Mesodermal cell (in vitro differentiated cells): ENCODE measurements around the gene KCNIP2.

Experiments
- H3K27ac ChIP-seq: 2 replicates; pipeline ENCODE4 v1.7.0; 2013; ENCODE audit warnings: mild to moderate bottlenecking, low read depth, low read length, moderate library complexity; ENCODE audit not compliant: severe bottlenecking
- H3K36me3 ChIP-seq: 2 replicates; pipeline ENCODE4 v1.7.1; 2013; ENCODE audit warnings: mild to moderate bottlenecking, low read length, moderate library complexity; ENCODE audit not compliant: control insufficient read depth, insufficient read depth
- H3K4me1 ChIP-seq: one replicate; pipeline ENCODE4 v1.7.1; 2013; ENCODE audit warnings: mild to moderate bottlenecking, low read length; ENCODE audit not compliant: insufficient read depth, control insufficient read depth, poor library complexity, severe bottlenecking
- H3K4me3 ChIP-seq: 2 replicates; pipeline ENCODE4 v1.7.0; 2013; ENCODE audit warnings: low read length, control low read depth, mild to moderate bottlenecking; ENCODE audit not compliant: insufficient read depth, poor library complexity, severe bottlenecking; ENCODE audit errors: extremely low read depth
- H3K9me3 ChIP-seq: 2 replicates; pipeline ENCODE4 v1.7.1; 2013; ENCODE audit warnings: mild to moderate bottlenecking, low read length, moderate library complexity; ENCODE audit not compliant: control insufficient read depth
- WGBS, 2 experiments: methylation state at CpG; one replicate each; pipeline ENCODE4 v1.1.5; 2013; ENCODE audit warnings: missing lambda C conversion rate in 2 of 2; ENCODE audit not compliant: insufficient coverage in 2 of 2; 5-methylcytosine and 5-hydroxymethylcytosine counted together

KCNIP2 gene

DNA sequence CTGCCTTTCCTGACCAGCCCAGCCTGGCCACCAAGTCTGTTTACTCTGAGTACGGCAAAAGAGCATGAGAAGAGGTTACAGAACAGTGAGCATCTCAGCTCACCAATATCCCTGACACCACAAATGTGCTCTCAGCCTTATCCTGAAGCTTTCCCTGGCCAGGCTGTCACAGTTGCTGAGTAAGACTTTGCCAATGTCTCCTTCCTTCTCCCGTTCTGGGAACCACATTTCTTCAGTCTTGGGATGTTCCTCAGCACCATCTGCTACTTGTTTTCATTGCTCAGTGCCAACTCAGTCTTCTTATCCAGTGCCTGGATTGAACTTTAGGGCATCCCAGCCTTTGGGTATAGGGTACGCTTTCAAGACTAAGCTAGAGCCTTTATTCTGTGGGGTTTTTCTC lies 7.1 kb upstream of the KCNIP2 start:
- Histone ChIP-seq H3K27ac (no peak overlapping the region), H3K9me3 (no peaks in the 10 kb centered on the region), H3K4me3 (no peak overlapping the region), H3K36me3 (peaks cover 4% of the 10 kb centered on the region), H3K4me1 (peaks cover 26% of the 10 kb centered on the region)
- WGBS, 2 experiments: 91 to 100% methylated on average over 1 to 3 of the region's 3 CpGs

DNA sequence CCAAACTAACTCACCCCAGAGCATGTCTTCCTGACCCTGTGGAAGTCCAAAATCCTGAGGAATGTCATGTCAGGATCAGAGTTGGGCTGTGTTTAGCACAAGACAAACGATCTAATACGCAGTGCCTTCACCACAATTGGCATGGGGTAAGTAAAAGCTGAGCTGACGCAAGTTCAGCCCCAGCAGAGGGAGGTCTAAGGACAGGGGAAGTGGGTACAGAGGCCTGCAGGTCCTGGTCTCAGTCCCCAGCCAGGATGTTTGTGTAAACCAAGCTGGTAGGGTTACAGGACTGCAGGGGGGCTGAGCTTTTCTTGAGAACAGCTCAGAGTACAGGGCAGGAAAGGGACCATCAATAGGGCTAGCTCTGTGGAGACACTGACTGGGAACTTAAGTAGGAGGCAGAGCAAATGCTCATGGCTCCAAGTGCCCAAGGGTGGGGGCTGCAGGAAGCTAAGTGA lies 5.3 kb upstream of the KCNIP2 start:
- WGBS, 2 experiments: 84 to 95% methylated on average over 3 of the region's 3 CpGs
- no peak overlapping the region for H3K4me3 ChIP-seq
- H3K4me1 ChIP-seq: peaks cover 26% of the 10 kb centered on the region
- H3K27ac ChIP-seq: peak overlapping the region; percentile 30
- H3K9me3 ChIP-seq: no peaks in the 10 kb centered on the region
- H3K36me3 ChIP-seq: peaks cover 5% of the 10 kb centered on the region

DNA sequence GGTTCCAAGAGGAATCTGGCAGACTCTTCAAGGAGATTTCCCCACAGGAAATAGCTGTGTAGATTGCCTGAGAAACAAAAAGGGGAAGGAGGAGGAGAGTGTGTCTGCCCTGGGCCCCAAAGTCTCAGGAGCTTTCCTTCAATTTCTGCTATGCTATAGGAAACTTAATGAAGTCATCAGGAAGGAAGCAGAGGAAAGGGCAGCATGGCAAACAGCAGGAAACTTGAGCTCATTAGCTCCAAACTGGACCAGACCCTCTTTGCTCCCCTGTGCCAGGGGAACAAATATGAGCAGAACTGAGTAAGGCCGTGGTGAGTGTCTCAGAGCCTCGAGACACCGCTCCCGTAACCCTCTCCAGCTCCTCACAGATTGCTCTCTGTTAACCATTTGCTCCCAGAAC lies 4.8 kb upstream of the KCNIP2 start:
- peaks cover 26% of the 10 kb centered on the region for H3K4me1 ChIP-seq
- H3K9me3 ChIP-seq: no peaks in the 10 kb centered on the region
- peaks cover 5% of the 10 kb centered on the region for H3K36me3 ChIP-seq
- H3K27ac ChIP-seq: peak overlapping the region; percentile 57
- no peak overlapping the region for H3K4me3 ChIP-seq
- 65 to 75% methylated on average over 4 of the region's 4 CpGs for WGBS, 2 experiments

- peaks cover 27% of the 10 kb centered on the region for H3K4me1 ChIP-seq
- 75 to 100% methylated on average over 1 to 3 of the region's 3 CpGs for WGBS, 2 experiments
- no peak overlapping the region for H3K27ac ChIP-seq
- H3K4me3 ChIP-seq: no peak overlapping the region
- H3K9me3 ChIP-seq: no peaks in the 10 kb centered on the region
- H3K36me3 ChIP-seq: peaks cover 5% of the 10 kb centered on the region
These were observed 2.3 kb upstream of the KCNIP2 start for GRCh38 chr10:101845893-101846292.

GRCh38 chr10:101841826-101842225 lies 1.8 kb downstream of the KCNIP2 start:
- Histone ChIP-seq H3K4me1 (peaks cover 10% of the 10 kb centered on the region), H3K36me3 (peaks cover 5% of the 10 kb centered on the region), H3K4me3 (no peak overlapping the region), H3K9me3 (no peaks in the 10 kb centered on the region), H3K27ac (no peak overlapping the region)

DNA sequence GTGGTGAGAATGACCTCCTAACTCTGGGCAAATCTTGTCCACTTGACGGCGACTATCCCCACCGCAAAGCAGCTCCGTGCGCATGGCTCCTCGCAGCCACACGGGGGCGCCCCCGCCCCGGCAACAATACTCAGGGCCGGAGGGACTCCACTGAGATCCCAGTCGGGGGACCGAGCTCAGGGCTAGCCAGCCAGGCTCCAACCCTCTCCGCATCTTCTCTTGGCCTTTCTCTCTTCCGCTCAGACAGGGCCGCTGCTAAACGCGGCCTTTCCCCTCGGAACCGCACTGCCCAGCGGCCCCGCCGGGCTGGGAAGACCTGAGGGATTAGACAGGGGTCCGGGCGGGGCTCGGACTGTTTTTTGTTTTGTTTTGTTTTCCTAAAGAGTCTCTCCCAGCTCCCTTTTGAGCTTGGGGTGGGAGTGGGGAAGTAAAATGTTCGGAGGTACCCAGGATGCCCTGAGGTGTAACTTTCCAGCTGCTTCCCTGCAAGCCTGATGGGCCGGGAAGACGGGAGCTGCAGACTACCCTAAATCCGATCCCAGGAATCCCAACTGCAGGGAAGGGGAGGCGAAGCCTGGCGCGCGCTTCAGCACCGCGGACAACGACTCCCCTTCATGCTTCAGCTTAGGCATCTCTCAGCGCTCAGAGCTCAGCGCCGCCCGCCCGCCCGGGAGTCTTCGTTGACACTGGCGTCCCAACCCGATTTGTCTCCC lies 2.7 kb downstream of the KCNIP2 start:
- 3% methylated on average over 29 to 36 of the region's 46 CpGs for WGBS, 2 experiments
- Histone ChIP-seq H3K36me3 (peaks cover 3% of the 10 kb centered on the region), H3K27ac (no peak overlapping the region), H3K9me3 (no peaks in the 10 kb centered on the region), H3K4me3 (peak overlapping the region; percentile 16), H3K4me1 (peaks cover 10% of the 10 kb centered on the region)

DNA sequence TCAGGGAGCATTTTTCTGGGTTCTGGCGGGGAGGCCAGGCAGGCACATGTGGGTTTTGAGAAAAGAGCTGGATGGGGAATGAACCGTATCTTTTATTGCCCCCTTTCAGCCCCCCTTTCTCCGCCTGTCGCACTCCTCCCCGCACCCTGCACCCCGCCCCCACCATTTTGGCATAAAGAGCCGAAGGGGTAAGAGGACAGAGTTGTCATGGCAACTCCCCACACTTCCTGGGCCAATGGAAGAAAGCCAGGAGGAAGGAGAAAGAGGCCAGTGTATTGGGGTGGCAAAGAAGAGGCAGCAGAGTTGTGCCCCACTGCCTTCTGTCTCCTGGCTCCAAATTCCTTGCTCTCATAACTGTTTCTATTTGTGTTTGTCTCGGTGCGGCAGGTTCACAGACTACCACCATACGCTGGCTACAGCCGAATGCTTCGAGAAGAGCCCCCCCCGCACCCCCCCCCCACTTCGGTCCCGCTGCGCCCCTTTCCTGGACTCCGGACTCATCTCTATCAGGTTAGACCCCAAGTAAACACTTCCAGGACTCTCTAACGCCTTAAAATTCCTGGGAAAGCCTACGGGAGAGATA lies 3.4 kb downstream of the KCNIP2 start:
- no peaks in the 10 kb centered on the region for H3K9me3 ChIP-seq
- no peaks in the 10 kb centered on the region for H3K36me3 ChIP-seq
- H3K4me3 ChIP-seq: peak overlapping the region; percentile 28
- WGBS, 2 experiments: 0% methylated on average over 2 to 4 of the region's 19 CpGs
- H3K4me1 ChIP-seq: peaks cover 10% of the 10 kb centered on the region
- H3K27ac ChIP-seq: no peak overlapping the region

DNA sequence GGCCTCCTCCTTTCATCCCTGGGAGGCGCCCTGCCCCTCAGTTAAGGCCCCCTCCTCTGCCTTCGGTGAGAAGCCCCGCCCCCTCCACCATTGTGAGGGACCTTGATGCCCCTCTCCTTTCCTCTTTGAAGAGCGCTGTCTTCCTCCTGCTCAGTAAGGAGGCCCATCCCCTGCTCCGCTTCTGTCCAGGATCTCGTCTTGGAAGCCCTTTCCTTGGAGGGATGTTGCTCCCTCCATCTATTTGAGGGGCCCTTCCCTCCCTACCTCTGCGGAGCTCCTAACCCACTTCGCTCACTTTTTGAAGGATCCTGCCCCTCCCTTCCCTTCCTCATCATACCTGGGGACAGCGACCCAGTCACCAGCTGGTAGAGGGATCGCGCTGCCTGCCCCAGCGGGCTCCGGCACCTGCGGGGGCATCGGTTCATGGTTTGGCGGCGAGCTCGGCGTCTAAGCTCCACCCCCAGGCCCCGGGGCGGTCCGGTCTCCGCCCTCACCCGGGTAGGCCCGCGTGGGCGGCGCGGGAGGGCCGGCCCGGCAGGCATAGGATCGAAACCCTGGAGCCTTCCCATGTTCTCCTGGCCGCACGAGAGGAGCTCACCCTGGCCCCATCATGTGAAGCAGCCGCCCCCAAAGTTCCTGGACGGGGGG lies 4.1 kb downstream of the KCNIP2 start:
- WGBS, 2 experiments: 2 to 3% methylated on average over 30 to 31 of the region's 36 CpGs
- H3K4me1 ChIP-seq: peaks cover 10% of the 10 kb centered on the region
- H3K9me3 ChIP-seq: no peaks in the 10 kb centered on the region
- no peaks in the 10 kb centered on the region for H3K36me3 ChIP-seq
- no peak overlapping the region for H3K27ac ChIP-seq
- H3K4me3 ChIP-seq: peak overlapping the region; percentile 28

GRCh38 chr10:101839002-101839401 lies 4.6 kb downstream of the KCNIP2 start:
- Histone ChIP-seq H3K36me3 (no peaks in the 10 kb centered on the region), H3K9me3 (no peaks in the 10 kb centered on the region), H3K27ac (no peak overlapping the region), H3K4me1 (peaks cover 10% of the 10 kb centered on the region), H3K4me3 (no peak overlapping the region)
- WGBS, 2 experiments: no CpG with 5 or more reads among the region's 1 CpG

GRCh38 chr10:101838416-101838970 lies 5.1 kb downstream of the KCNIP2 start:
- Histone ChIP-seq H3K27ac (no peak overlapping the region), H3K4me1 (peaks cover 10% of the 10 kb centered on the region), H3K36me3 (no peaks in the 10 kb centered on the region), H3K4me3 (no peak overlapping the region), H3K9me3 (no peaks in the 10 kb centered on the region)
- 88% methylated on average over 3 to 4 of the region's 6 CpGs for WGBS, 2 experiments
